GM21390 (cell line): Measurements from ENCODE around the gene PATJ.
"Not testable (repeated sequence)": the region's sequence is repeated elsewhere in the genome, so short reads cannot be mapped to it uniquely, and the experiment has no call there.

Source experiments
- ATAC-seq: cut with Tn5 transposase; IDR thresholded peaks from one replicate; pipeline ENCODE4 v1.9.1; 2021; ENCODE audit not compliant: unreplicated experiment

The PATJ gene, protein sequence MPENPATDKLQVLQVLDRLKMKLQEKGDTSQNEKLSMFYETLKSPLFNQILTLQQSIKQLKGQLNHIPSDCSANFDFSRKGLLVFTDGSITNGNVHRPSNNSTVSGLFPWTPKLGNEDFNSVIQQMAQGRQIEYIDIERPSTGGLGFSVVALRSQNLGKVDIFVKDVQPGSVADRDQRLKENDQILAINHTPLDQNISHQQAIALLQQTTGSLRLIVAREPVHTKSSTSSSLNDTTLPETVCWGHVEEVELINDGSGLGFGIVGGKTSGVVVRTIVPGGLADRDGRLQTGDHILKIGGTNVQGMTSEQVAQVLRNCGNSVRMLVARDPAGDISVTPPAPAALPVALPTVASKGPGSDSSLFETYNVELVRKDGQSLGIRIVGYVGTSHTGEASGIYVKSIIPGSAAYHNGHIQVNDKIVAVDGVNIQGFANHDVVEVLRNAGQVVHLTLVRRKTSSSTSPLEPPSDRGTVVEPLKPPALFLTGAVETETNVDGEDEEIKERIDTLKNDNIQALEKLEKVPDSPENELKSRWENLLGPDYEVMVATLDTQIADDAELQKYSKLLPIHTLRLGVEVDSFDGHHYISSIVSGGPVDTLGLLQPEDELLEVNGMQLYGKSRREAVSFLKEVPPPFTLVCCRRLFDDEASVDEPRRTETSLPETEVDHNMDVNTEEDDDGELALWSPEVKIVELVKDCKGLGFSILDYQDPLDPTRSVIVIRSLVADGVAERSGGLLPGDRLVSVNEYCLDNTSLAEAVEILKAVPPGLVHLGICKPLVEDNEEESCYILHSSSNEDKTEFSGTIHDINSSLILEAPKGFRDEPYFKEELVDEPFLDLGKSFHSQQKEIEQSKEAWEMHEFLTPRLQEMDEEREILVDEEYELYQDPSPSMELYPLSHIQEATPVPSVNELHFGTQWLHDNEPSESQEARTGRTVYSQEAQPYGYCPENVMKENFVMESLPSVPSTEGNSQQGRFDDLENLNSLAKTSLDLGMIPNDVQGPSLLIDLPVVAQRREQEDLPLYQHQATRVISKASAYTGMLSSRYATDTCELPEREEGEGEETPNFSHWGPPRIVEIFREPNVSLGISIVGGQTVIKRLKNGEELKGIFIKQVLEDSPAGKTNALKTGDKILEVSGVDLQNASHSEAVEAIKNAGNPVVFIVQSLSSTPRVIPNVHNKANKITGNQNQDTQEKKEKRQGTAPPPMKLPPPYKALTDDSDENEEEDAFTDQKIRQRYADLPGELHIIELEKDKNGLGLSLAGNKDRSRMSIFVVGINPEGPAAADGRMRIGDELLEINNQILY (N-terminal part only)

DNA sequence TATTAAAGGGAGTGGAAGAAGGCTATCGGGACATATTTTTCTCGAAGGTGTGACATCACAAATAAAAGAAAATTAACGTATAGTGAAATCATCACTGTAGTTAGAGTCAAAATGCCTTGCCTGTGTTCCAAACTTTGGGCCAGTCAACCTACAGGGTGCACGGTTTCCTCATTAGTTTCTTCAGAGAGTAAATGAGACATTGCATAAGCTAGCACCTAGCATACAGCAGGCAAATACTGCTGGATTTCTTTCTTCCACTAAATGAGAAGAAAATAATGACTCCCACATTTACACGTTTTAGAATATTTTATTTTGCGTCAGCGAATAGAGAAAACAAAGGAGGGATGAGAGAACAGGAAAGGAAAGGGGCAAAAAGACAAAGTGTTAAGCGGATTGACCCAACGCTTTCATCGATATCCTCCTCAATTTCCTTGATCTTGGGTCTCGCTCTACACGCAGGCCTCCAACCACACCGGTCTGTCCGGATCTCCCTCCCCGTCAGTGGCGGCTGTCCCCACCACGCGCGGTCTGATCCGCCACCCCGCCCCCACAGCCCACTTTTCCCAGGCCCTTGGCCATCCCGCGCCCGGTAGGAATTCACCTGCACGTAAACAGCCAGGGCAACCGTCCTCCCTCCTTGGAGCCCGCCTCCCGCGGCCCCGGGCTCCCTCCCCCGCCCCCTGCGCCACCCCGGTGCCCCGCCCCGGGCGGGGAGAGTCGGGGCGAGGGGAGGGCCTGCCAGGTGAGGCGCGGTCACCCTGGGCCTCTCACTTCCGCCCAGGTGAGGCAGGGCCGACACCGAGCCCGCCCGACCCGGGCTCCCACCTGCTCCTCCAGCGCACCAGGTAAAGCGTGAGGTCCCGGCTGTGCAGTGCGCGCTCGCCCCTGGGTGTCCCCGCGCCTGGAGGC, at the start of gene PATJ:
PATJ (plus strand) TSS at position 770 of the 909 bp plus-strand sequence. CDS start 20,413 bp downstream, outside the sequence.
- peak; percentile 80 for ATAC-seq

DNA sequence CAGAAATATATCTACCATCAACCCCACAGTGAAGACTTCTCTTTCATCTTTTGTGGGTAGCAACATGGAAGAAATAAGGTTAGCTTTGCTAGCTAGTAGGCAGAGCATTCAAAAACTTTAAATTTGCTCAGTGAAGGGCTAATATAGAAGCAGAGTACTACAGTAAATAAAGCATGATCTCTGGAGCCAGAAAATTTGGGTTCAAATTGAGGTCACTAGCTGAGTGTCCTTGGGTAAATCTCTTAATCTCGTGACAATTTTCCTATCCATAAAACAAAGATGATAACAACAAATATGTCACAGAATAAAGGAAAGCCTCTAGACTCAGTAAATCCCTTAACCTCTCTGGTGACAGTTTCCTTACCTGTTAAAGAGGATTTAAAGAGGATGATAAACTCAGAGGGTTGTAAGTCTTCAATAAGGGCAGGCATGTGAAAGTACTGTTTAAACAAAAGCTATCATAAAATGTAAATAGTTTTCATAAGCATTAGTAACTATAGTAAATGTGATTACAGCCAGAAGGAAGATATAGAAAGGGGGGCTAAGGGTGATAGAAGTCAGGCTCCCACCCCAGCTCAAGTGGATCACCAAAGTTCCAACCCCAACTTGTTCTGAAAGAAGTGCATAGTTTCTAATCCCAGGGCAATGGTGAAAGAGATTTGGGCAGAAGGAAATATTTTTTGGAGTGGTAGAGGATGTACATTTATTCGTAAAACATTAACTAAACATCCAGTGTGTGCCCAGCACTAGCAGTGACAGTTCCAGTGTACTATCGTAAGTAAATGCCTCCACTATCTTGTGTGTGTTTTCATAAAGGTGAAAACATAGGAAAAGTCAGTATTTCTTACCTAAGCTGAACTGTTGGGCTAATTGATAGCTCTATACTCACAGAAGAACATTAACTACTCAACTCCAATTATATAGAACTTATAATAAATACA, 42.1 kb upstream of the PATJ start:
- ATAC-seq, result no peak

DNA sequence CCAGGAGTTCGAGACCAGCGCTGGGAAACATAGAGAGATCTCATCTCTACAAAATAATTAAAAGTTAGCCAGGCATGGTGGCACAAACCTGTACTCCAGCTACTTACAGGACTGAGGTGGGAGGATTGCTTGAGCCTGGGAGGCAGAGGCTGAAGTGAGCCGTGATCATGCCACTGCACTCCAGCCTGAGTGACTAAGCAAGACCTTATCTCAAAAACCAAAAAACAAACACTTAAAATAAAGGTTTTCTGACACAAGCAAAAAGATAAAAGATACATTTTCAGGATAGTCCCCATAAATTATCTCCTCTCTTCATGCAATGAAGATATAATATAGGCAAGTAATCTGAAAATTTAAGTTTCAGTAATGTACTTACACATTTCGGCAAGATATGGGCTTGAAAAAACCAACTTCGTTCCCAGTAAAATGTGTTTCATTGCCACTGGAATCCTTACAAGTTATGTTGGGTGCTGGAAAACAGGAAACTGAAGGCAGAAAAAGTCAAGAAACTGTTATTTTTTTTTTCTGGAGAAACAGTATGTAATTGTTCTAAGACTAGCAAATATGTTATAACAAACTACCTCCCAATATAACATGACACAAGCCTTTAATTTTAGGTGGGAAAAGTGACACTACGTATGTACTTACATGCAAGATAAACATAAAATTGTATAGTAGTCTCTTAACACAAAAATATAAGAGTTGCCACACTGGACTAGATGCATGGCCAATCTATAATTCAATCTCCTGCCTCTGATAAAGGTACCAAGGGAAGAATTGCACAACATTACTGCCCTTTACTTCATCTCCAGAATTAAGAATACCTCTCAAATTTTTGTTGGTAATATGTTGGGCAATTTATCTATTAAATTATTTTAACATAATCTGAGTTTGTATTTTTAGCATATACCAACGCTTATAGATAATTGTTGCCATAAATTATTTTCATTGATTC, 33.0 kb upstream of the PATJ start:
- ATAC-seq, result no peak

GRCh38 chr1:61709908-61710289, 32.4 kb upstream of the PATJ start:
- ATAC-seq, result no peak

DNA sequence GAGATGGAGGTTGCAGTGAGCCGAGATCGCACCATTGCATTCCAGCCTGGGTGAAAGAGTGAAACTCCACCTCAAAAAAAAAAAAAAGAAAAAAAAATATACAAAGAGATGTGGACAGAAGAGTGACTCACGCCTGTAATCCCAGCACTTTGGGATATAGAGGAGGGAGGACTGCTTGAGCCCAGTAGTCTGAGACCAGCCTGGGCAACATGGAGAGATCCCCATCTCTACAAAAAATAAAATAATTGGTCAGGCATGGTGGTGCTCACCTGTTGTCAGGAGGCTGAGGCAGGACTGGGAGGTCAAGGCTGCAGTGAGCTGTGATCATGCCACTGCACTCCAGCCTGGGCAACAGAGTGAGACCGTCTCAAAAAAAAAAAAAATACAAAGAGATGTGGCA, 31.0 kb upstream of the PATJ start:
- ATAC-seq, result not testable (repeated sequence)

DNA sequence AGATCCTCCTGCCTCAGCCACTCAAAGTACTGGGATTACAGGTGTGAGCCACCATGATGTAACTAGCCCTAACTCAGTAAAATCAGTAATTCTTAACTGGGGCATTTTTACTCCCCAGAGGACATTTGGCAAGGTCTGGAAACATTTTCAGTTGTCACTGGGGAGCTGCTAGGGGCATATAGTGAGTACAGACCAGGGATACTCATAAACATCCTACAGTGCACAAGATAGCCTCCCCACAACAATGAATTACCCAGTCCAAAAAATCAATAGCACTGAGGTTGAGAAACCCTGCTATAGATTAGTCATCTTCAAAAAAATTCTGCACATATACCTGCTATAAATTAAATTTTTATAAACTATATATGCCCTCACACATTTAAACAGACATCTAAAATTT, 30.3 kb upstream of the PATJ start:
- ATAC-seq, result no peak

DNA sequence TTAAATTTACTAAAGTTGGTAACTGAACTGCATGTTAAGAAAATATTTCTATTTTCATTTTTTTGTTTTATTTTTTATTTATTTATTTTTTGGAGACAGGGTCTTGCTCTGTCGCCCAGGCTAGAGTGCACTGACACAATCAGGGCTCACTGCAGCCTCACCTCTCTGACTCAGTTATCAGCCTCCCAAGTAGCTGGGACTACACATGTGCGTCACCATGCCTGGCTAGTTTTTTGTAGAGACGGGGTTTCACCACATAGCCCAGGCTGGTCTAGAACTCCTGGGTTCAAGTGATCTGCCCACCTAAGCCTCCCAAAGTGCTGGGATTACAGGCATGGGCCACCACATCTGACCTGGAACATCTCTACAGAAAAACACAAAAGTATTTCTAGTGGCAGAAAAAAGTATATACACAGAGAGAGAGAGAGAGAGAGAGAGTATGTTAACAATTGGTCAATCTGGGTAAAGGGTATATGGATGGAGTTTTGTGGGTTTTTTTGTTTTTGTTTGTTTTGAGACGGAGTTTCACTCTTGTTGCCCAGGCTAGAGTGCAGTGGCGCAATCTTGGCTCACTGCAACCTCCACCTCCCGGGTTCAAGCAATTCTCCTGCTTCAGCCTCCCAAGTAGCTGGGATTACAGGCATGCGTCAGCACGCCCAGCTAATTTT, 23.1 kb upstream of the PATJ start:
- ATAC-seq, result not testable (repeated sequence)

GRCh38 chr1:61724506-61724812, 17.8 kb upstream of the PATJ start:
- ATAC-seq, result no peak

GRCh38 chr1:61724813-61725694, 17.2 kb upstream of the PATJ start, which contains the start of gene TM2D1:
TSS of gene TM2D1 (minus strand) at chr1:61725141. CDS start at chr1:61725120, 21 bp downstream.
- peak; percentile 100 for ATAC-seq

DNA sequence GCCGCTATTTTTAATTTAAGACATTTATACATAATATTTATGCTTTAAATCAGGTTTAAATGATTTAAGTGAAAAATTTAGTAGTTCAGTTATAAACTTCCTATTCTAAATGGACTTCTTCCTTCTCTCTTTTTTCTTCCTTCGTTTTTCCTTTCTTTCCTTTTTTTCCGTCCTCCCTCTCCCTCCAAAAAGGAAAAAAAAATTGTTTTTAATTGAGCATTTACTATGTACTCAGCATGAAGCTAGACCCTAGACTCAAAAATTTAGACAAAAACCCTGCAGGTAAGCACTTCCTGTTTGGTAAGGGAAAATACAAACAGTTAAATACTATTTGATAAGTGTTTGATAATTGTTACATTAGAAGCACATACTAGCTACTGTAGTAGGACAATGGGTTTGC, 14.7 kb upstream of the PATJ start:
- no peak for ATAC-seq

DNA sequence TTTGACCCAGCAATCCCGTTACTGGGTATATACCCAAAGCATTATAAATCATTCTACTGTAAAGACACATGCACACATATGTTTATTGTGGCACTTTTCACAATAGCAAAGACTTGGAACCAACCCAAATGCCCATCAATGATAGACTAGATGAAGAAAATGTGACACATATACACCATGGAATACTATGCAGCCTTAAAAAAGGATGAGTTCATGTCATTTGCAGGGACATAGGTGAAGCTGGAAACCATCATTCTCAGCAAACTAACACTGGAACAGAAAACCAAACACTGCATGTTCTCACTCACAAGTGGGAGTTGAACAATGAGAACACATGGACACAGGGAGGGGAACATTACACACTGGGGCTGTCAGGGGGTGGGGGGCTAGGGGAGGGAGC, 11.6 kb upstream of the PATJ start:
- not testable (repeated sequence) for ATAC-seq

DNA sequence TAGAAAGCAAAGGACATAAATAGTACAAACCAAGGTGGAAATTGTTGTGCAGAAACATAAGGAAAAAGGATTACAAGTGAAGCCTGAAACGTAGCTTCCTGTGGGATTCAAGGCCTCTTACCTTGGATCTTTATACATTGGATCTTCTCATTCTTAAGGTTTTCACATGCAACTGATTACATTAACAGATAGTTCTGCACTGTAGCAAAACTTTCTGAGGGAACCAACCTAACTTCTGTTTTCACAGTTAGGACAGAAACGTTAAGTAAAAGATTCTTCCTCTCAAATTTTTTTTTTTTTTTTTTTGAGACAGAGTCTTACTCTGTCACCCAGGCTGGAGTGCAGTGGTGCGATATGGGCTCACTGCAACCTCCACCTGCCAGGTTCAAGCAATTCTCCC, 9.6 kb upstream of the PATJ start:
- no peak for ATAC-seq

GRCh38 chr1:61740751-61741700, 1.3 kb upstream of the PATJ start:
- ATAC-seq, result no peak

GRCh38 chr1:61742620-61743430, 545 bp downstream of the PATJ start:
- peak; percentile 53 for ATAC-seq

DNA sequence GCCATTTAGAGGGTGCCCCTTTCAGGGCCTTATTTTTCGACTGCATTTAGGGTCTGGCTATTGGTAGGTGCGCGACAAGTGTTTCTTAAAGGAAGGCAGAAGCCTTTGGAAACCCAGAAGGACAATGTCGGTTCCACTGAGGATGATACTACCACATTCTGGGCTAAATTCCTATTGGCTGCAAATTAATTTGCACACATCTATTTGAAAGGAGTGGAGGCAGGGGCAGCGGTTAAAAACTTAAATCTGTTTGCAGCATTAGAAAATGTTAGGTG, 1.1 kb downstream of the PATJ start:
- ATAC-seq, result no peak
